Suprapubic skin (tissue), 4 donors: ENCODE data around the gene CMTR2. TPM values are rescaled to one million over a fixed set of nuclear protein-coding genes. Genes with fewer than 3 reads are reported as not detected.

Experiments used
- DNase-seq, 2 donors: peaks; one replicate each; pipeline ENCODE4 v3.0.0-alpha.2; 2019; ENCODE audit warnings: low spot score in 2 of 2
- H3K27ac ChIP-seq: fragments of 200-600 bp; sonication (generic); one replicate; pipeline ENCODE4 v1.5.1; 2019
- H3K27me3 ChIP-seq: fragments of 200-600 bp; sonication (generic); one replicate; pipeline ENCODE4 v1.5.1; 2019
- H3K36me3 ChIP-seq: fragments of 200-600 bp; sonication (generic); one replicate; pipeline ENCODE4 v1.5.1; 2019
- H3K4me1 ChIP-seq: fragments of 200-600 bp; sonication (generic); one replicate; pipeline ENCODE4 v1.5.1; 2019
- H3K4me3 ChIP-seq: fragments of 200-600 bp; sonication (generic); one replicate; pipeline ENCODE4 v1.5.1; 2019; ENCODE audit warnings: mild to moderate bottlenecking
- H3K9me3 ChIP-seq: fragments of 200-600 bp; sonication (generic); one replicate; pipeline ENCODE4 v1.5.1; 2019
- EP300 ChIP-seq: sonication (generic); formaldehyde crosslinking; IDR thresholded peaks from one replicate; pipeline ENCODE4 v1.6.1; 2017; ENCODE audit warnings: antibody characterized with exemption
- POLR2A ChIP-seq, 2 donors: fragments of 450-650 bp; IDR thresholded peaks; one replicate each; pipeline ENCODE4 v1.6.1; 2017; ENCODE audit warnings: antibody characterized with exemption in 2 of 2, mild to moderate bottlenecking in 2 of 2, moderate library complexity in 2 of 2
- POLR2AphosphoS5 ChIP-seq, 3 donors: sonication (generic); formaldehyde crosslinking; IDR thresholded peaks; one replicate each; pipeline ENCODE4 v1.6.1; 2017; ENCODE audit warnings: antibody characterized with exemption in 3 of 3
- WGBS: methylation state at CpG from one replicate; pipeline ENCODE4 v1.1.5; 2018; 5-methylcytosine and 5-hydroxymethylcytosine counted together
- total RNA-seq, 4 donors: library from RNA; depleted of rRNA; stranded (reverse); fragments of >200 nt; gene quantifications; one replicate each; pipeline ENCODE4 v1.1.0, GENCODE V29; 2016
- TF ChIP-seq, protein P1 (sequence below), 2 donors: fragments of 200-600 bp in 1 of 2; fragments of 450-650 bp in 1 of 2; sonication (generic) in 1 of 2; IDR thresholded peaks; one replicate each; pipeline ENCODE4 v1.5.1; 2016 to 2019; ENCODE audit warnings: antibody characterized with exemption in 2 of 2, mild to moderate bottlenecking in 1 of 2, moderate library complexity in 1 of 2

The CMTR2 gene
- total RNA-seq, 4 donors from 2014 or later: 17.9 to 21.3 (median 19.6) TPM

DNA sequence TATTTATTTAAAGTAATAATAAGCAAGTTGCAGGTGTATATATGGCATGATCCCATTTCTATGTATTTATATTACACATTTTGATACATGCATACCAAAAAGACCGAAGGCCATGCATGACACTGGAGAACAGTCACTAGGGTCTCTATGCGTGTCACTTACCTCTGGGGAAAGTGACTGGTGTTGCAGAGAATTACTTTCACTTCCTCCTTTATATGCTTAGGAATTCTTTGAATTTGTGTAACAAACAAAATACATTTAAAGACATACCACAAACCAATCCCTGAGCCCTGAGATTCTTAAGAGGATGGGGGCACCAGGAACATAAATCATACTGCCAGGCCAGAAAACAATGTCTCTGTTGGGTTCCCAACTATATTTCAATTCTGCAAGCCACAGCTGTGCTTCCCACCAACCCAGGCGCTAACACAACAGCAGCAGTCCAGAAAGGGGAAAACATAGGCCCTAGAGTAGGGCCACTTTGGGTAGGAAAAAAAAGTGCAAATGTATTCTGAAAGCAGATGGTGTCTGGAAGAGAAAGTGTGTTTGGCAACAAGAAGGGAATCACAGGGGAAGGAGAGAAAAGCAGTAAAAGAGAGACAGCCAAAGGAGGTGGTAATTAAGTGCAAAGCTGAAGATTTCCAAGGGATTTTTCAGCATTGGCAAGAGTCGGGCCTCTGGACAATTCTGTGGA lies 34.2 kb downstream of the CMTR2 start:
- Histone ChIP-seq H3K36me3 (no peaks in the 10 kb centered on the region), H3K9me3 (no peaks in the 10 kb centered on the region), H3K4me1 (no peaks in the 10 kb centered on the region), H3K4me3 (no peak overlapping the region), H3K27me3 (no peaks in the 10 kb centered on the region), H3K27ac (no peak overlapping the region)
- no peak for TF ChIP-seq EP300
- TF ChIP-seq, protein P1, sequence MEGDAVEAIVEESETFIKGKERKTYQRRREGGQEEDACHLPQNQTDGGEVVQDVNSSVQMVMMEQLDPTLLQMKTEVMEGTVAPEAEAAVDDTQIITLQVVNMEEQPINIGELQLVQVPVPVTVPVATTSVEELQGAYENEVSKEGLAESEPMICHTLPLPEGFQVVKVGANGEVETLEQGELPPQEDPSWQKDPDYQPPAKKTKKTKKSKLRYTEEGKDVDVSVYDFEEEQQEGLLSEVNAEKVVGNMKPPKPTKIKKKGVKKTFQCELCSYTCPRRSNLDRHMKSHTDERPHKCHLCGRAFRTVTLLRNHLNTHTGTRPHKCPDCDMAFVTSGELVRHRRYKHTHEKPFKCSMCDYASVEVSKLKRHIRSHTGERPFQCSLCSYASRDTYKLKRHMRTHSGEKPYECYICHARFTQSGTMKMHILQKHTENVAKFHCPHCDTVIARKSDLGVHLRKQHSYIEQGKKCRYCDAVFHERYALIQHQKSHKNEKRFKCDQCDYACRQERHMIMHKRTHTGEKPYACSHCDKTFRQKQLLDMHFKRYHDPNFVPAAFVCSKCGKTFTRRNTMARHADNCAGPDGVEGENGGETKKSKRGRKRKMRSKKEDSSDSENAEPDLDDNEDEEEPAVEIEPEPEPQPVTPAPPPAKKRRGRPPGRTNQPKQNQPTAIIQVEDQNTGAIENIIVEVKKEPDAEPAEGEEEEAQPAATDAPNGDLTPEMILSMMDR (IDR thresholded peaks at IDR 0.05): no peak
- no peak for TF ChIP-seq POLR2AphosphoS5 (IDR thresholded peaks at IDR 0.05)
- TF ChIP-seq POLR2A (IDR thresholded peaks at IDR 0.05): no peak
- WGBS: 78% methylated on average over 4 of the region's 4 CpGs
- no peak for DNase-seq

DNA sequence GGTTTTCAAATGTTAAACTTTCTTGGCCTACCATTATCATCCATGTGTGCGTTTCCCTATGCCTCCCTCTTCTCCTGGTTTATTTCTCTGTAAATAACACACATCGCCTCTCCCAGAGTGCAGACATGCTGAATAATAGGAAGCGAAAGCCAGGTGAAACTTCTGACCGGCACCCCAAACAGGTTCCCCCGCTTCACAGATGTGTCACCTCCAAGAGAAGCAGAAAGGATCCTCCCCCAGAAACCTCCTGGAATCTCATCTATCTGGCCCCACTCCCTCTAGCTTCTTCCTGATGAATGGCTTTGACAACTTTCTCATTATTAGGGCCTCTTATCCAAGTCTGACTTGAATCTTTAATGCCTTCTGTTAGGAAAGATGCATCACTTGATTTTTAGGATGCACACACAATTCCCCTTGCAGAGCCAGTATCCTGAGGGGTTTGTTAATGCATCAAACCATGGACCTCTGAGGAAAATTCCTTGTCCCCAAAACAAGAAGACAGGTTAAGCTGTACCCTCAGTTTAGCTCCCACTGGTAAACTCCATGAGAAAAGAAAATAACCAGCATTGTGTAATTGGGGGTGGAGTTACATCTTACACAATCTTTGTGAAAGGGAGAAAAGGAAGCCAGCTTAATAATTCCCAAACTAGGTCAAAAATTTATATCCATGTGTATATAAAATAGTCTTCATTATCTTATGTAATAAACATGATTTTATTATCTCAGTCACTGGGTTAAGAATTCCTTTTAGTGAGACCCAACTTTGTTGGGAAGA lies 38.6 kb downstream of the CMTR2 start:
- Histone ChIP-seq H3K27me3 (no peaks in the 10 kb centered on the region), H3K9me3 (no peaks in the 10 kb centered on the region), H3K27ac (no peak overlapping the region), H3K36me3 (no peaks in the 10 kb centered on the region), H3K4me1 (no peaks in the 10 kb centered on the region), H3K4me3 (no peak overlapping the region)
- no peak for DNase-seq
- WGBS: 60% methylated on average over 5 of the region's 5 CpGs
- TF ChIP-seq EP300 (no peak), POLR2A (IDR thresholded peaks at IDR 0.05) (no peak), POLR2AphosphoS5 (IDR thresholded peaks at IDR 0.05) (no peak)
- TF ChIP-seq, protein P1 (IDR thresholded peaks at IDR 0.05): no peak

DNA sequence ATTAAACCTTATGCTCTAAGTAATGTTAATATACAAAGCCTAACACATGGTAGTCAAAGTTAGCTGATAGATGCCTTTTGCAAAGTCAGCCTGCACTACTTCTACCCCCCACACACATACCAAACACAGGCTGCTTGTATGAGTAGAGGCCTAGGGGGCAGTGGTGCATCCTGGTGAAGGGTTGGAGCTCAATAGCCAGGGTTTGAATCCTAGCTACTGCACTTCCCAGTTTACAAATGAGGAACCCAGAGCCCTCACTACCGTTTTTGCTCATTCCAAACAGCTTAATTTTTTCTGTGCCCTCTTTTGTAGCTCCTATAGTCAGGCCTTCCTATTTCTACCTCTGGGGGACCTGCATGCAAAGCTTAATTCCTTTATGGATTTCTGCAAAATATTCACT lies 39.8 kb downstream of the CMTR2 start:
- Histone ChIP-seq H3K4me3 (no peak overlapping the region), H3K27me3 (no peaks in the 10 kb centered on the region), H3K9me3 (no peaks in the 10 kb centered on the region), H3K4me1 (no peaks in the 10 kb centered on the region), H3K27ac (no peak overlapping the region), H3K36me3 (no peaks in the 10 kb centered on the region)
- TF ChIP-seq, protein P1 (IDR thresholded peaks at IDR 0.05): no peak
- TF ChIP-seq POLR2AphosphoS5 (IDR thresholded peaks at IDR 0.05): no peak
- no peak for TF ChIP-seq EP300
- TF ChIP-seq POLR2A (IDR thresholded peaks at IDR 0.05): no peak
- no peak for DNase-seq
- WGBS: 41% methylated on average over 1 of the region's 1 CpG

DNA sequence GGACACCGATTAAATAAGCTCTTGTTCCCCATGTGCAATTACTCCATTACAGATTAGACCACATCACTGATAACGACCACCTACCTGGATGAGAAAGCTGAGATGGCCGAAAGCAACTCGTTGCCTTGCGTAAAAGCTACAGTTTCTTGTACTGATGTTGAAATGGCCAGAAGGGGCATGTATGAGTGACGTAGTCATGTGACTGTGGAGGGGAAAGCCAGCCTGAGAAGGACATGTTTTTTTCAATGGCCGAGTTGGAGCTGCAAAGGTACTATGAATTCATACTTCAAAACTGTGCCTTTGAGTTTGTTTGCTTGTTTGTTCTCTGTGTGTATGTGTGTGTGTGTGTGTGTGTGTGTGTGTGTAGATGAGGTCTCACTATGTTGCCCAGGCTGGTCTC lies 41.7 kb downstream of the CMTR2 start:
- no peaks in the 10 kb centered on the region for H3K36me3 ChIP-seq
- no peak for TF ChIP-seq POLR2AphosphoS5 (IDR thresholded peaks at IDR 0.05)
- H3K9me3 ChIP-seq: no peaks in the 10 kb centered on the region
- H3K27ac ChIP-seq: no peak overlapping the region
- no peaks in the 10 kb centered on the region for H3K27me3 ChIP-seq
- DNase-seq: no peak
- WGBS: 87% methylated on average over 7 of the region's 7 CpGs
- H3K4me3 ChIP-seq: no peak overlapping the region
- no peaks in the 10 kb centered on the region for H3K4me1 ChIP-seq

DNA sequence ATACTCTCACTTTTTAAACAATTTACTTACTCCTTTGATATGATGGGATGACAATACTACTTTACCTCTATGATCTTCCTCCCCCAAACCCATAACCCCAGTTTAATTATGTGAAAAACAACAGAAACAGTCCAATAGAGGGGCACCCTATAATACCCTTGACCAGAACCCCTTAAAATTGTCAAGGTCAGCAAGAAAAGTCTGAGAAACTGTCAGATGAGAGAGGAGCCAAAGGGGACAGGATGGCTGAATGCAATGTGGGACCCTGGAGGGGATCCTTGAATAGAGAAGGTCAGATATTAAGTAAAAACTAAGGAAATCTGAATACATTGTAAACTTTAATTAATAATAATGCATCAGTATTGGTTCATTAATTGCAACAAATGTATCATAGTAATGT lies 42.9 kb downstream of the CMTR2 start:
- DNase-seq: no peak
- Histone ChIP-seq H3K36me3 (no peaks in the 10 kb centered on the region), H3K9me3 (no peaks in the 10 kb centered on the region), H3K4me1 (no peaks in the 10 kb centered on the region), H3K4me3 (no peak overlapping the region), H3K27ac (no peak overlapping the region), H3K27me3 (no peaks in the 10 kb centered on the region)
- TF ChIP-seq, protein P1 (IDR thresholded peaks at IDR 0.05): no peak
- TF ChIP-seq POLR2AphosphoS5 (IDR thresholded peaks at IDR 0.05) (no peak), EP300 (no peak), POLR2A (IDR thresholded peaks at IDR 0.05) (no peak)
